Fibroblast of mammary gland (primary cell): ENCODE data around the gene SMARCA1.
A peak's percentile ranks its signal among the peaks of the same experiment; 100 is the strongest.

Experiments used
- DNase-seq: peaks from one replicate; pipeline ENCODE4 v3.0.0-alpha.2; 2010; ENCODE audit warnings: low read depth
- H3K4me3 ChIP-seq: 2 replicates; pipeline ENCODE4 v1.5.1; 2011; ENCODE audit warnings: low read depth, mild to moderate bottlenecking, low read length, moderate library complexity; ENCODE audit not compliant: control insufficient read depth
- CTCF ChIP-seq: conservative IDR thresholded peaks from 2 replicates; pipeline ENCODE4 v1.5.1; 2011; ENCODE audit warnings: low read depth, low read length, inconsistent platforms; ENCODE audit not compliant: control insufficient read depth, insufficient read depth

SMARCA1 gene

DNA sequence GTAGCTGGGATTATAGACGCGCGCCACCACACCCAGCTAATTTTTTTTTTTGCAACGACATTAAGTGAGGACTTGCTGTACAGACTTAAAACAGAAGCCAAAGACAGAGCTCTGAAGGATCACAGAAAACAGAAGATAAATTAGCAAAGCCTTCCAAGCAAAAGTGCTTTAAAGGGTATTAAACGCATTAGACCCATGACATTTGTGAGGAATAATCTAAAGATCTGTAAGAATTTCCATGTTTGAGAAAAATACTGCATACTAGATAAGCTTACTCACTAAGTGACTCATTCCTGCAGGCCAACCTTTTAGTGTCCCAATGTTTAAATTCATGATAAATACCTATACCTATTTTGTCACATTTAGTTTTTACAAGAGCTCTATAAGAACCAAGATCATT lies 27.4 kb downstream of the SMARCA1 start:
- no peak for TF ChIP-seq CTCF
- DNase-seq, result peak; percentile 37
- H3K4me3 ChIP-seq, result no peak overlapping the region

- no peak for DNase-seq
- no peak for TF ChIP-seq CTCF
Measured at GRCh38 chrX:129494887-129495286, 28.4 kb downstream of the SMARCA1 start.

DNA sequence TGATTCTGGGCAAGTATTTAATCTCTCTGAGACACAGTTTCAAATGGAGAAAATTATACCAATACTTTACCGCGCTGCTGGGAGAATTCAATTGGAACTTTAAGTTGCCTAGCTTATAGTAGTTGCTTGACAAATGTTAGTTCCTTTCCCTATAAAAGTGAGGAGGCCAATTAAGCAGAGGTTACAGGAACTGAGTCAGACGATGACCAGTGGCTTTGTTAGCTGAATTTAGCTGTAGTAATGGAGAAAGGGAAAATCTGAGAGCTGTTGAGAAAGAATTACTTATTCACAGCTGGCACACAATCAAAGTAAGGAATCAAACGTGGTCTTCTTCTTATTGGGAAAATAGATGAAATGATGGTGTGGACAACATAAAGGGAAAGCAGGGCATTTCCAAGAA lies 29.6 kb downstream of the SMARCA1 start:
- no peak overlapping the region for H3K4me3 ChIP-seq
- no peak for TF ChIP-seq CTCF
- DNase-seq, result peak; percentile 77

More at GRCh38 chrX:129494887-129495286, 28.4 kb downstream of the SMARCA1 start:
- no peak overlapping the region for H3K4me3 ChIP-seq

- H3K4me3 ChIP-seq, result no peak overlapping the region
- no peak for DNase-seq
- no peak for TF ChIP-seq CTCF
Measured at GRCh38 chrX:129490330-129490729, 33.0 kb downstream of the SMARCA1 start.

DNA sequence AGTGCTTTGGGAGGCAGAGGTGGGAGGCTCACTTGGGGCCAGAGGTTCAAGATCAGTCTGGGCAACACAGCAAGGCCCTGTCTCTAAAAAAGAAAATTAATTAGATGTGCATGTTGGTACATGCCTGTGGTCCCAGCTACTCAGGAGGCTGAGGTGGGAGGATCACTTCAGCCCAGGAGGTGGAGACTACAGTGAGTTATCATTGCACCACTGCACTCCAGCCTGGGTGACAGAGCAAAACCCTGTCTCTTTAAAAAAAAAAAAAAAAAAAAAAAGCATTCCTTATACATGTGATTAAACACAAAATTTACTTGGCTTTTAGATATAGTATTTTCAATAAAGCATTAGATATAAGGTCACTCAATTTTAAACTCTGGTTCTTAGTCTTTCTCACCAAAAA lies 34.9 kb downstream of the SMARCA1 start:
- no peak for TF ChIP-seq CTCF
- no peak overlapping the region for H3K4me3 ChIP-seq

GRCh38 chrX:129480889-129481288 lies 42.4 kb downstream of the SMARCA1 start:
- no peak for DNase-seq
- no peak for TF ChIP-seq CTCF

More for the DNA sequence above, 34.9 kb downstream of the SMARCA1 start:
- DNase-seq, result no peak

DNA sequence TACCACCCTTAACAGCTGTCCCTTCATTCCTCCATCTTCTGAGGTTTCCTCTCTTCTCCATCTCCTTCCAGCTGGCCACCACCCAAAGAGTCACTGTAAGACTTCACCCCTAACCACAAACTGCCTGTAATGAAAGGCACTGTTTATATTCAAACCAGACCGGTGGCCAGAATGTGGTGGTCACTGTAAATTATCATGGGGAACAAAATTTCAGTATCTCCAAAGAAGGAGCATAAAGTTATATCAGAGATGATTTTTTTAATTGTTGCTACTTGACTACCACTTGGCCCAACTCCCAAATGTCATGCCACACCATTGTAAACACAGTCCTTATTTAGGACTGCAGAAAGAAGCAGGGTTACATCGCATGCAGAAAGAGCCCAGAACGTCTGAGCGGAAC lies 44.8 kb downstream of the SMARCA1 start:
- peak; percentile 52 for DNase-seq
- H3K4me3 ChIP-seq, result no peak overlapping the region
- no peak for TF ChIP-seq CTCF

More at GRCh38 chrX:129480889-129481288, 42.4 kb downstream of the SMARCA1 start:
- H3K4me3 ChIP-seq, result no peak overlapping the region
